ENCODE measurements around the gene SMPD4. TPM values are rescaled to one million over a fixed set of nuclear protein-coding genes. Genes with fewer than 3 reads are reported as not detected.
"Not testable (repeated sequence)": the region's sequence is repeated elsewhere in the genome, so short reads cannot be mapped to it uniquely, and the experiment has no call there.

Gene SMPD4
- total and polyA plus RNA-seq, 9 donors = 24.7 to 53.2 (median 39.3) TPM

GRCh38 chr2:130181880-130182682 is 679 bp upstream of the SMPD4 start, which contains the start of gene MZT2B:
MZT2B (plus strand) TSS chr2:130182262; CDS start chr2:130182283, 21 bp downstream.
- peak; percentile 26 to 94 (median 93) for TF ChIP-seq CTCF (IDR thresholded peaks at IDR 0.05)
- not testable (repeated sequence) for H3K4me1 ChIP-seq (ENCODE audit: insufficient read depth); H3K9me3 ChIP-seq; H3K36me3 ChIP-seq; H3K27me3 ChIP-seq
- H3K27ac ChIP-seq = peak within 1 kb of the TSS; percentile 87 to 91
- peak; percentile 84 to 91 (median 88) for DNase-seq
- 0 to 1% (median 0%) methylated on average over 30 to 83 of the region's 86 CpGs for WGBS, 3 donors
- intact Hi-C loops (cut with DNase I) = loop anchor here (5.0 to 10.0 kb wide), 4 partner anchors 150 to 163 kb away; partner anchors contain the start of gene IMP4 (in 2 of the 4)
- H3K4me3 ChIP-seq = peak within 1 kb of the TSS; percentile 96

- Histone ChIP-seq H3K4me3 (peak overlapping the region; percentile 96), H3K27ac (peak overlapping the region; percentile 87 to 91)
- not testable (repeated sequence) for H3K27me3 ChIP-seq; H3K4me1 ChIP-seq (ENCODE audit: insufficient read depth); DNase-seq; H3K36me3 ChIP-seq; H3K9me3 ChIP-seq
- intact Hi-C loops (cut with DNase I) = loop anchor here (5.0 to 10.0 kb wide), 4 partner anchors 152 to 164 kb away; partner anchors contain the start of gene IMP4 (in 2 of the 4)
- 21 to 23% (median 21%) methylated on average over 38 of the region's 38 CpGs for WGBS, 3 donors
Measured at GRCh38 chr2:130180404-130181324, 738 bp downstream of the SMPD4 start.

- H3K4me3 ChIP-seq; H3K27me3 ChIP-seq; DNase-seq; H3K4me1 ChIP-seq (ENCODE audit: insufficient read depth); intact Hi-C loops (cut with DNase I); H3K36me3 ChIP-seq; H3K27ac ChIP-seq; H3K9me3 ChIP-seq: not testable (repeated sequence)
- WGBS, 3 donors = 81 to 87% (median 85%) methylated on average over 5 of the region's 5 CpGs
Measured at GRCh38 chr2:130174866-130175265, 6.5 kb downstream of the SMPD4 start.

GRCh38 chr2:130169896-130170295 is 11.5 kb downstream of the SMPD4 start:
- Histone ChIP-seq H3K4me1 (ENCODE audit: insufficient read depth) (no peaks in the 10 kb centered on the region), H3K9me3 (no peaks in the 10 kb centered on the region), H3K4me3 (no peak overlapping the region), H3K27ac (no peak overlapping the region), H3K36me3 (no peaks in the 10 kb centered on the region), H3K27me3 (no peaks in the 10 kb centered on the region)
- WGBS, 3 donors = 92 to 94% (median 92%) methylated on average over 7 of the region's 7 CpGs
- no peak for TF ChIP-seq CTCF (IDR thresholded peaks at IDR 0.05)
- TF ChIP-seq EP300 (IDR thresholded peaks at IDR 0.05) = no peak
- no peak for TF ChIP-seq POLR2A (IDR thresholded peaks at IDR 0.05)
- no peak for DNase-seq
- intact Hi-C loops (cut with DNase I) = no loop called here

- WGBS, 3 donors = 89 to 99% (median 96%) methylated on average over 1 to 3 of the region's 3 CpGs
- DNase-seq; H3K4me3 ChIP-seq; H3K36me3 ChIP-seq; H3K27me3 ChIP-seq; intact Hi-C loops (cut with DNase I); H3K9me3 ChIP-seq; H3K4me1 ChIP-seq (ENCODE audit: insufficient read depth); H3K27ac ChIP-seq: not testable (repeated sequence)
Measured at GRCh38 chr2:130169163-130169562, 12.2 kb downstream of the SMPD4 start.

GRCh38 chr2:130166611-130167010 is 14.8 kb downstream of the SMPD4 start:
- H3K9me3 ChIP-seq; intact Hi-C loops (cut with DNase I); H3K27ac ChIP-seq; H3K27me3 ChIP-seq; H3K36me3 ChIP-seq; H3K4me3 ChIP-seq; H3K4me1 ChIP-seq (ENCODE audit: insufficient read depth); DNase-seq: not testable (repeated sequence)
- WGBS, 3 donors = 79 to 88% (median 80%) methylated on average over 3 of the region's 3 CpGs
